H54 (cell line): ENCODE measurements around the gene GRK6.
A peak's percentile ranks its signal among the peaks of the same experiment; 100 is the strongest.

Experiments
- DNase-seq: peaks from one replicate; pipeline ENCODE4 v3.0.0; 2011; ENCODE audit warnings: low spot score, mixed read lengths; ENCODE audit not compliant: insufficient read length
- FAIRE-seq: peaks from 3 replicates; lab custom pipeline; 2011; peaks lifted over from hg19 to GRCh38; lab: Jason Lieb, UNC
- POLR2A ChIP-seq: IDR thresholded peaks from 2 replicates; pipeline ENCODE4 v1.6.1; 2011; ENCODE audit warnings: low read depth, mild to moderate bottlenecking, low read length

GRK6 gene

DNA sequence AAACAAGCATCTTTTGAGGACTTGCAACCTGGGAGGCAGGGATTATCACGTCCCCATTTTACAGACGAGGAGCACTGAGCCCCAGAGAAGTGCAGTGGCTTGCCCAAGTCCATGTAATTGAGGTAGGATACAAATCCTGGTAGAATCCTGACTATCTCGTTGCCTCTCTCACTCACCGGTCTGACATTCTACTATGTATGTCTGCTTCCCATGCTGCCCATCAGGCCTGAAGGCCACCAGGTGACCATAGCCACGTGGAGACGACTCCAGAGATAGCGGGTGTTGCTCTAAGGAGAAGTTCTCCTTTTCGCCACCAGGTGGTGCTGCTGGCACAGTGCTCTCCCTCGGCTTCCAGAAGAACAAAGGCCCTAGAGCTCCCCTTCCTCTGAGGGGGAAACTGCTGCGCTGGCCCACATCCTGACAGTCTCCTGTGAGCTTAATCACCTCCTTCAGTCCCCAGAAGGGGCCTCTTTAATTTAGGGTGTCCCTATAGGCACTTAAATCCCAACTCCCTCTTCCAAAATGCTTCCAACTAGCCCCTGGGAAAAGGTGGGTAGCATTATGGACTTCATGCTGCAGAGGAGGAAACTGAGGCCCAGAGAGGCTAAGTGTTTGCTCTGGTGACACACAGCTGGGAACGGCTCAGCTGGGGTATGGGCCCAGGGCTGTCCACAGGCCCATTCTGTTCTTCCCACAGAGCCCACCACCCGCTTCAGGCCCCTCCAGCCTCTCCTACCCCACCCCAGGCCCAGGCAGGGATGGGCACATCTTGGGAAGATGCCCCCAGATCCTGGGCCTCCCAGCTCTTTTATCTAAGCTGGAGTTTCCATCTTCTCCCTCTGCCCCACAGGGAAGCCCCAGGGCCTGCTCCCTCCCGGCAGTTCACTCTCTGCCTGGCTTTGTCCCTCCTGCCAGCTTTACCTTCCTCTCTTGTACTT, 35.8 kb upstream of the GRK6 start:
- no peak for FAIRE-seq

DNA sequence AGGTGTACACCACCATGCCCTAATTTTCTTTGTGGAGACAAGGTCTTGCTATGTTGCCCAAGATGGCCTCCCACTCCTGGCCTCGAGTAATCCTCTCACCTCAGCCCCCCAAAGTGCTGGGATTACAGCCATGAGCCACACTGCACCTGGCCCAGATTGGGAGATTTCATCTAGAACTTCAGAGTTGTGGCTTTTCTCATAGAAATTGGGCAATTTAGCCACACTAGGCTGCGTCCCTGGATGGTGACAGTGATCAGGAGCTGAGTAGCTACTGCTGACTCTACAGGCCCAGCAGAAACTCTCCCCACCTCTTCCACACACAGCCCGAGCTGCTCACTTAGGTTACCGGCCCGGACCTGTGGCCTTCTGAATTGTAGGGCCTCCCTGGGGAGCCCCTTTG, 33.7 kb upstream of the GRK6 start:
- DNase-seq = no peak
- TF ChIP-seq POLR2A = no peak

More for the DNA sequence above, 35.8 kb upstream of the GRK6 start:
- no peak for TF ChIP-seq POLR2A
- peak; percentile 94 for DNase-seq

GRCh38 chr5:177393206-177393765, 33.2 kb upstream of the GRK6 start:
- no peak for FAIRE-seq
- no peak for TF ChIP-seq POLR2A
- DNase-seq = no peak

More for the DNA sequence above, 33.7 kb upstream of the GRK6 start:
- FAIRE-seq = no peak

GRCh38 chr5:177393990-177394389, 32.5 kb upstream of the GRK6 start:
- DNase-seq (no peak), FAIRE-seq (no peak)
- no peak for TF ChIP-seq POLR2A

DNA sequence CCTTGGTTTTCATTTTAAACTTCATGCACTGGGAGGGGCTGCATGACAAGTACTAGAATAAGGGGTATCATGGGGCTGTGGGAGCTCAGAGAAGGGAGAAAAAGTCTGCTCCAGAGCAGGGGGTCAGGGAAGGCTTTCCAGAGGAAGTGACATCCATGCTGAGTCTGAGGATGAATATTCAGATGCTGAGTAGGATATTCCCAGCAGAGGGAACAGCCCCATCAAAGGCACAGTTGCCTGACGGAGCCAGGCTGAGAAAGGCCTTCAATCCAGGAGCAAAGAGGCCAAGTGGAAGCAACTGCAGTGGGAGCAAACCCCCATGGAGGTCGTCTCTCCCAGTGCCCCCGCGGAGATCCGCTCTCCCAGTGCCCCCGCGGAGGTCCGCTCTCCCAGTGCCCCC, 30.4 kb upstream of the GRK6 start:
- FAIRE-seq = no peak
- no peak for TF ChIP-seq POLR2A
- no peak for DNase-seq

GRCh38 chr5:177396807-177397206, 29.7 kb upstream of the GRK6 start:
- FAIRE-seq = no peak
- no peak for TF ChIP-seq POLR2A
- DNase-seq = no peak

- no peak for FAIRE-seq
Measured at GRCh38 chr5:177397875-177398390, 28.5 kb upstream of the GRK6 start.

GRCh38 chr5:177399997-177400868, 26.2 kb upstream of the GRK6 start, which contains the start of gene PFN3:
TSS of gene PFN3 (minus strand) at chr5:177400661. CDS start at chr5:177400576, 85 bp downstream.
- DNase-seq = no peak
- no peak for TF ChIP-seq POLR2A
- no peak for FAIRE-seq

More at GRCh38 chr5:177397875-177398390, 28.5 kb upstream of the GRK6 start:
- no peak for TF ChIP-seq POLR2A
- DNase-seq = no peak

- no peak for DNase-seq
- FAIRE-seq = no peak
- TF ChIP-seq POLR2A = no peak
Measured at GRCh38 chr5:177402271-177403043, 24.0 kb upstream of the GRK6 start.

DNA sequence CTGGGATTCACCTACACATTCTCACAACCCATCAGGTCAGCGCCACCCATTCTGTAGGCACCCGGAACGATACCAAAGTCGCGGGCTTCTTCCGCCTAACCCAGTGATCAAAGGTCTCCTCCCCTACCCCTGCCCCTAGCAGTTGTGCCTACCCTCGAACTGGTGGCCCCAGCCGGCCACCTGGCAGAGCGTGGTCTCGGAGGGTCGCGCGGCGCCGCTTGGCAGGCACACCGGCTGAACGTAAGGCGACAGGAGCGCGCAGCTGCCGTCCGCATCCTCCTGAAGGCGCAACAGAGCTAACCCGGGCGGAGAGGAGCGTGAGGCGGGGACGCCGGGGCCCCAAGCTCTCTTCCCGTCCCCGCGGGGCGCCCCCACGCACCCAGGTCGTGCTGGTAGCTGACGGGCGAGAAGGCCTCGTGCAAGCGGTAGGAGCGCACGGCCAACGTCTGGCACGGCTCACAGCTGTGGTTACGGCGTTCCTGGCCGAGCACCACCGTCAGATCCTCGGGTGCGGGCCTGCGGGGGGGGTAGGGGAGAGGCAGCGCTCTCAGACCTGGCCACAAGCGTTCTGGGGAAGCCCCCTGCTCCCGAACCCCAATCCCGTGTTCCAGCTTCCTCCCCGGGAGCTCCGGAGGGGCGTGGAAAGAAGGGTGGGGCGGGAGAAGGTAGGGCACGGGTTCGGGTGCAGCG, 23.2 kb upstream of the GRK6 start:
- FAIRE-seq (no peak), DNase-seq (no peak)
- no peak for TF ChIP-seq POLR2A

GRCh38 chr5:177403792-177404640, 22.5 kb upstream of the GRK6 start:
- peak; percentile 73 for TF ChIP-seq POLR2A
- FAIRE-seq (no peak), DNase-seq (peak; percentile 95)
